LNCaP clone FGC (cell line): ENCODE data around the gene COL8A1.

Experiments used
- DNase-seq: peaks from one replicate; pipeline ENCODE4 v3.0.0-alpha.2; 2011; ENCODE audit warnings: low read depth
- H3K4me3 ChIP-seq: 2 replicates; pipeline ENCODE4 v1.5.1; 2011; ENCODE audit warnings: mild to moderate bottlenecking, low read depth, low read length, control low read depth
- CTCF ChIP-seq: IDR thresholded peaks from 2 replicates; pipeline ENCODE4 v1.5.1; 2012; ENCODE audit warnings: mild to moderate bottlenecking; ENCODE audit not compliant: control insufficient read depth, insufficient read depth; ENCODE audit errors: extremely low read depth

COL8A1 gene

GRCh38 chr3:99620077-99620767, 18.2 kb upstream of the COL8A1 start:
- H3K4me3 ChIP-seq = no peak overlapping the region
- DNase-seq = no peak
- TF ChIP-seq CTCF = no peak

DNA sequence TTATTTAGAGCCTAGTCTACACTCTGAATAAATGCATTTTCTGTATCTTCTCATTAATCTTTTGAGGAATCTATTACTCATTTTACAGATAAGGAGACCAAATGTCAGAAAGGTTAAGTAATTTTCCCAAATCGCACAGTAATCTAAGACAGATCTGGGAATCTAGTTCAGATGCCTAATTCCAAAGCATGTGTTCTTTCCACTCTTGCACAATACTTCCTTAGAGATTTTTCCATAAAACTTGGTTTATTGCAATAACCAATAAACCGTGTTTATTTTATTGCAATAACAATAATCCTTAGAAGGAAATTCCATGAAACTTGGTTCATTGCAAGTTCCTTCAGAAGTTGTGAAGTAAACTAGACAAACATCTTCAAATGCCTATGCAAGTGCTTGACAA, 17.4 kb upstream of the COL8A1 start:
- no peak for DNase-seq
- TF ChIP-seq CTCF = no peak
- no peak overlapping the region for H3K4me3 ChIP-seq

- TF ChIP-seq CTCF = no peak
- H3K4me3 ChIP-seq = no peak overlapping the region
- DNase-seq = no peak
These were observed 13.7 kb upstream of the COL8A1 start for GRCh38 chr3:99624496-99625236.

DNA sequence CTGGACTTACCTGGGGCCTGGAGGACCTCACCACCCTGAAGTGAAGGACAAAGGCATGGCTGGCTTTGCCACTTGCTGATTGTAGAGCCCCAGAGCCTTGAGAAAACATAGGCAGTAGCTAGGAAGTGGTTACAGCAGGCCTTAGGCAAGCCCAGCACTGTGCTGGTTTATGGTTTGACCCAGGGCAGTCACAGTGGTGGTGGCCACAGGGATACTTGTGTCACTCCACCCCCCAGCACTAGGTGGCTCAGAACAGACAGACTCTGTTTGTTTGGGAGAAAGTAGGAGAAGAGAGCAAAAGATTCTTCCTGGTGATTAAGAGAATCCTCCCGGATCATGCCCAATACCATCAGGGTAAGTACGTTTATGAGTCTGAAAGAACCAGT, 13.2 kb upstream of the COL8A1 start:
- TF ChIP-seq CTCF = no peak
- H3K4me3 ChIP-seq = no peak overlapping the region
- DNase-seq = no peak

GRCh38 chr3:99625643-99626416, 12.6 kb upstream of the COL8A1 start:
- no peak overlapping the region for H3K4me3 ChIP-seq
- no peak for DNase-seq
- TF ChIP-seq CTCF = no peak

GRCh38 chr3:99626417-99626788, 12.0 kb upstream of the COL8A1 start:
- DNase-seq = no peak
- no peak for TF ChIP-seq CTCF

More at GRCh38 chr3:99626417-99626788, 12.0 kb upstream of the COL8A1 start:
- no peak overlapping the region for H3K4me3 ChIP-seq
